Gastroesophageal sphincter (tissue), 3 donors: ENCODE results near the gene PLPPR3.

Experiments
- CTCF ChIP-seq, 4 experiments: fragments of 200-600 bp in 2 of 4; fragments of 450-650 bp in 2 of 4; sonication (generic) in 1 of 4; IDR thresholded peaks; one replicate each; pipeline ENCODE4 v1.5.1; 2017 to 2019; ENCODE audit warnings: antibody characterized with exemption in 4 of 4, mild to moderate bottlenecking in 2 of 4, moderate library complexity in 2 of 4
- EP300 ChIP-seq: sonication (generic); formaldehyde crosslinking; IDR thresholded peaks from one replicate; pipeline ENCODE4 v1.6.1; 2017; ENCODE audit warnings: antibody characterized with exemption, mild to moderate bottlenecking
- POLR2A ChIP-seq, 2 donors: fragments of 450-650 bp; IDR thresholded peaks; one replicate each; pipeline ENCODE4 v1.6.1; 2017; ENCODE audit warnings: antibody characterized with exemption in 2 of 2, mild to moderate bottlenecking in 2 of 2, moderate library complexity in 1 of 2
- POLR2AphosphoS5 ChIP-seq: sonication (generic); formaldehyde crosslinking; IDR thresholded peaks from one replicate; pipeline ENCODE4 v1.6.1; 2017; ENCODE audit warnings: antibody characterized with exemption

- TF ChIP-seq CTCF (IDR thresholded peaks at IDR 0.05) = no peak
- TF ChIP-seq POLR2AphosphoS5 = no peak
- no peak for TF ChIP-seq EP300
- no peak for TF ChIP-seq POLR2A (IDR thresholded peaks at IDR 0.05)
These were observed 29.2 kb upstream of the PLPPR3 start for GRCh38 chr19:850979-851335.
